ACHN (cell line): ENCODE results near the gene GLIS1.
A peak's percentile ranks its signal among the peaks of the same experiment; 100 is the strongest.

ENCODE experiments used
- DNase-seq: peaks from one replicate; pipeline ENCODE4 v3.0.0-alpha.2; 2015
- in situ Hi-C: cut with HindIII; loops from 2 replicates; pipeline ENCODE4 v1.10.0; 2017; ENCODE audit warnings: low sequenced_read_pairs, low pct_ligation_motif_present, low pct_unique_long_range_greater_than_20kb

Gene GLIS1

GRCh38 chr1:53686091-53686964 lies 52.6 kb downstream of the GLIS1 start:
- DNase-seq: peak; percentile 7
- in situ Hi-C loops: no loop called here

DNA sequence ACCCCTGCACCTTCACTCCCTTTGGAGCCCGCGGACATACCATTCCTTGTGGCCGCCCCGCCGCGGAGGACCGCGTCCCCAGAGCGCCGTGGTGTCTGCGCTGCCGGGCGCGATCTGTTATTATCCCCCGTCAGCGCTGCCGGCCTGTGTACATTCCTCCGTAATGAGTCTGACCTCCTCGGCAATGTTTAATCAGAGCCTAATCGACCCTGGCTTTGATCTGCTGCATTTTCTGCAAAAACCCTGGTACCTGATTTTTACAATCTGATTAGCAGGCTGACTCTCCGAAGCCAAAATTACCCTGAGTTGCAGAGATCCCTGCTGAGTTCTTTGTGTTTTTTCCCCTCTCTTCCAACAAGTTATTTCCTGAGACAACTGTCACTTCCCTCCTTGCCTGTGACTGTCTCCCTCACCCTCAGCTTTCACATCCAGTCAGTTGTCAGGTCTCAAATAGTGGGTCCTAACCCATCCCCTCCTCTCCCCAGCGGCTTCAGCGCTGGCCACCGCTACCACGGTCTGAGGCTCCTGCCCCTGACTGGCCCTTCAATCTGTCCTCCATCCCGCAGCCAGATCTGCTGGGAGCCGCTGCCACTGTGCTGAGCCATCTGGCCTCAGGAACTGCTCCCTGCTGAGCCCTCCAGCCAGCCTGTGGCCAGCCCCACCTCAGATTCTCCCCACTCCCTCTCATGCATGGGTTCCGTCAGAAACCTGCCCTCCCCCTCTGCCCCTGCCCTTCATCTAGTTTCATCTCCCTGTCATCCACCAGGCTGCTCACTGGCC lies 53.5 kb downstream of the GLIS1 start:
- in situ Hi-C loops: no loop called here
- DNase-seq: peak; percentile 60

- in situ Hi-C loops: no loop called here
- DNase-seq: no peak
These were observed 54.2 kb downstream of the GLIS1 start for GRCh38 chr1:53684741-53685140.

GRCh38 chr1:53683986-53684740 lies 54.8 kb downstream of the GLIS1 start:
- in situ Hi-C loops: no loop called here
- no peak for DNase-seq

DNA sequence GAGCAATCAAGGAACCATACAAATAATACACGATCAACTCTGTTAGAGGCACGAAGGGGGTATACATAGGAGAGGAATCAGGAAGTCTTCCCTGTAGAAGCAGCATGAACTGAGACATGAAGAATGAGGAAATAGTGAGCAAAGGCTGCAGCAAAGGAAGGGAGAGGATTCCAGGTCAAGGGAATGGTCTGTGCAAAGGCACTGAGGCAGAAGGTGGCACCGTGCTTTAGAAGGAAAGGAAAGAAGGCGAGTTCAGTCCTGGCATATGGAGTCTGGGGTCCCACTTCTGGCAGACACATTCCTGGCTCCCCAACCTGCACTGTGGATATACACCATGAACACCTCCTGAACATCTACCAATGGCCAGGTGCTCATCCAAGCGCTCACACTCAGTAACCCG lies 56.1 kb downstream of the GLIS1 start:
- in situ Hi-C loops: no loop called here
- no peak for DNase-seq

DNA sequence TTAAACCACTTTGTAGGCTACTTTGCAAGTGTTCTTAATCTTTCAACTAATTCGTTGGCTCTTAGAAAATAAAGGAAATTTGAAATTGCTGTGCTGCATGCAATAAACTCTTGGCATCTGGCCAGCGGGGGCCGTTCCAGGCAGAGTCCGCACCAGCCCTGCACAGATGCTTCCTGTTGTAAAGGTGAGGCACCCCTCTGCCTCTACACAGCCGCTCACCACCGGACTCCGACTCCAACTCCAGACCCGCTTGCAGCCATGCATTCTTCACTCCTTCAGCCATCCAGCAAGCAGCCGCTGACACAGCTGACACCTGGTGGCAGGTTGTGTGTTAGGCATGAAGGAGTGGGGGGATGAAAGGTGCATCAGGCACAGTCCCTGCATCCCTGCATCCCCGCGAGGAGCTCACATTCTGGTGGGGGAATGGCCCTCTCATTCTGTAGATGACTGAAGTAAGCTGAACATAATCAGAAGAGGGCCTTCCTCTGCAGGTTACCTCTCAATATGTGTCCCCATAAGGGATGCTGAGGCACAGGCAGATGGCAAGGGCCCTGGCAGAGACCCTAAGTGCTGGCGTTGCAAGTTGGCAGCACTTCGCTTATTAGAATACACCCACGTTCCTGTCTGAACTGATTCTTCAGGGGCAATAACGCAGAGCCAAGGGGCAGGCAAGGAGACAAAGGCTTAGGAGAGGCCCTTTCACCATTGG lies 56.8 kb downstream of the GLIS1 start:
- DNase-seq: peak; percentile 24
- in situ Hi-C loops: no loop called here

- in situ Hi-C loops: no loop called here
- no peak for DNase-seq
These were observed 57.5 kb downstream of the GLIS1 start for GRCh38 chr1:53681351-53681976.

DNA sequence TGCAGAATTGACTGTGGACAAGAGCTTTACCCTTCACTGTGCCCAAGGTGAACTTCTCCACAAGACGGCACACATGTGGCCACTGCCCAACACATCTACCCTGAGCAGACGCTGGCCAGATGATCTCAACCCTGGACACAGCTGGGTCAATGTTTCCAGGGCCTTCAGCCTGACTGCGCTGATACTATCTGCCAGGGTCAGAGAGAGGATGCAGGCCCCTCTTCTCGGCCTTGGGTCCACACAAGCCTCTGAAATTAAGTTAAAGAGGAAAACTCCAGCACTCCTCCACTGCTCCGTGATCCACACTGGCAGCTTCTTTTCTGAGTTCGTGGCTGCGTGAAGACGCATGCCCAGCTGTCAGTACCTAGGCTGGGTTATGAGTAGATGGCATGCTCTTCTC lies 58.1 kb downstream of the GLIS1 start:
- no peak for DNase-seq
- in situ Hi-C loops: no loop called here

DNA sequence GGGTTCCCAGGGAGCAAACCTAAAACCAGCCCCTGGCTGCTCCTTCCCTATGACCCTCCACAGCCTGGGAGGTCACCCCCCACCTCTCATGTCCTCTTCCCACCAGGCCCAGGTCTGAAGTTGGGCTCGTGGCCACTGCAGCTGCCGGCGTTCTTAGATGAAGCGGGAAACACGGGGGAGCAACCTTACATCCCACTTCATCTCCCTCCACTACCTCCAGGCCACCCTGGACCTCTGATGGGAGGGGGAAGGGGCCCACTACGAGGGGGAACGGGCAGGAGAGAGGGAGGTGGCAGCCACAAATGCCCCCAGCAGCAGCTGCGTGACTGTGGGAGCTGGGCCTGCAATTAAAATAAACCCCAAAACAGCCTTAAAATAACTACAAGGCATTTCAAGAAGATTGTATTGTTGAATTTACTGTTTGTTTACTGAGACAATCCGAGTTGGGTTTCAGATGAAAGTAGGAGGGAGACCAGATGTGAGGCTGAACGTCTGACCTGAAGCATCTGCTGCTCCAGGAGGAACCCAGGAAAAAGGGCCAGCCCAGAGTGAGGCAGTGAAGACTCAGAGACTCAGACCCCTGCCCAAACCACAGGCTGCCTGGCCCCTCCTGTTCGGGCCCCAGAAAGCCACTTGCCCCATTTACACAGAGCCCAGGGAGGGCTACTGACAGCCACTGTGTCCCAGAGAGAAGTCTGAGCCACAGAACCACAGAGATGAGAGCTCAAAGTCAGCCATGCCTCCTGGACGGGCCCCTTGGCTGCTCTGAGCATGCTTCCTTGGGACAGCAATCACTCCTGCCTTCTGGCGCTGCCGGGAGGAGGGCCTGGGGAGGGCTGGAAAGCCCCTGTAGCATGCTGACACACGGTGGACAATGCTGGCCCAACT lies 59.8 kb downstream of the GLIS1 start:
- in situ Hi-C loops: no loop called here
- DNase-seq: no peak

GRCh38 chr1:53678507-53678906 lies 60.5 kb downstream of the GLIS1 start:
- in situ Hi-C loops: no loop called here

DNA sequence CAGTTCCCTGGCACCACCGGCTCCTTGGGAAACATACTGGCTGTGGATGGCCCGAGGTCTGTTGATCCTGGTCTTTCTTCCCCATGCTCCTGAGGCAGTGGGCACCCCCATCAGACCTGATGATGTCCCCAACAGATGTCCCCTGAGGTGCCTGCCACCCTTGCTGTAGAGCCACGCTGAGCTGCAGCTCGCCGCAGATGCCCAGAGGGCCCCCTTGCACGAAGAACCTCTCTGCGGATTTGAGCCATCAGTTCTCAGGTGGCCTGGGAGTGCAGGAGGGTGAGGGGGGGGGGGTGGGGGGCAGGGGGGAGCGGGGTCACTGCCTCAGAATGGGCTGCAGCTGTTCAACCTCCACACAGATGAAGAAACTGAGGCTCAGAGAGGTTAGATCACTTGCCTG lies 60.9 kb downstream of the GLIS1 start:
- in situ Hi-C loops: no loop called here
- DNase-seq: no peak

More at GRCh38 chr1:53678507-53678906, 60.5 kb downstream of the GLIS1 start:
- no peak for DNase-seq

DNA sequence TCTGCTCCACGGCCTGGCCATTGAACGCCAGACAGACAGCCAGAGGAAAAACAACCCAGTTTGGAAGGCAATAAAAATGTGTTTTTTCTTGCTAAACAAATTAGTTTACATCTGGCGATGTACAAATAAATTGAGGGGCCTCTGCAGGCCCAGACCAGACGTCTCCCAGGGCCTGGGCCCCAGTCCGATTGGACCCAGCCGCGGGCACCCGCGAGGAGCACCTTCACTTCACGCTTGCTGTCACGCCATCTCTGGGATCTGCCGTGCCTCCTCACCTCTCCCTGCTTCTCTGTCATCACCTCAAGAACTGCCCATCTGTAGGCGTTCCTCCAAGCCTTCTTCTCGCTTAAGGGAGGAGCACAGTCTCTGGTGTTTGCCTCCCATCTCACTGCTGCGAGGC lies 61.5 kb downstream of the GLIS1 start:
- no peak for DNase-seq
- in situ Hi-C loops: no loop called here

DNA sequence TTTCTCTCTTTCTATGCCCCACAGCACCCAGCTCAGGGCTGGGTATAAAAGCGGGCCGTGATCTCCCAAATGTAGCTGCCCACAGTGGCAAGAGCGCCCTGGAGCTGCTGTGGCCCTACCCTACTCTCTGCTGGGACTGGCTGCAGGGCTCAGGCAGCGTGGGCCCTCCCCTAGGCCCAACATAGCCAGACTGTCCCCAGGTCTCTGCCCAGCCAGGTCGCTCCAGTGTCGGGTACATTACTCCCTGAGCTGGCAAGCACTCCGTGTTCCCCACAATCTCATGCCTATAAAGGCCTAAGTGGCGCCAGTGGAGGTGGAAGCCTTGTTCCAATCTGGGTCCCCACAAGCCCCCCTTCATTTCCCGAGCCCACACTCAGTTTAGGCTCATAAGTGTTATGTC lies 66.2 kb downstream of the GLIS1 start:
- in situ Hi-C loops: no loop called here
- DNase-seq: no peak

GRCh38 chr1:53672243-53672642 lies 66.7 kb downstream of the GLIS1 start:
- in situ Hi-C loops: no loop called here
- no peak for DNase-seq

GRCh38 chr1:53669621-53670191 lies 69.3 kb downstream of the GLIS1 start:
- in situ Hi-C loops: no loop called here
- peak; percentile 16 for DNase-seq

- in situ Hi-C loops: no loop called here
- no peak for DNase-seq
These were observed 72.4 kb downstream of the GLIS1 start for GRCh38 chr1:53666566-53666965.

DNA sequence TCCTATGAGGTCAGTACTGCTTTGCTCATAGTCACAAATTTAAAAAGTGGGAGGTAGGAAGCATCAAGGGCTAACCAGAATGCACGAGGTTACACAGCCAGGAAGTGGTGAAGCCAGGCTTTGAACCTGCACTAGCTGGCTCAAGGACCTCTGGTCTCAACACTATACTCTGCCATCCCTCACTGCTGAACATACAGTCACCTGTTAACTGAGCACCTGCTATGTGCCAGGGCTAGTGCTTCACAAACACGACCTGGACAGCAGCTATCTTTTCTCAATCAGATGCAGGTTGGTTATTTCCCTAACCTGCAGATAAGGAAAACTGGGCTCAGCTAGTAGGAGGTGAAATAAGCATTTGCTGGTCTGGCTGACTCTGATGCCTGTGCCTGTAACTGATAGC lies 73.0 kb downstream of the GLIS1 start:
- DNase-seq: no peak
- in situ Hi-C loops: no loop called here
